Esophagus mucosa (tissue), 1 donor: Measurements from ENCODE around the gene POLR2J. TPM values are rescaled to one million over a fixed set of nuclear protein-coding genes. Genes with fewer than 3 reads are reported as not detected.
A peak's percentile ranks its signal among the peaks of the same experiment; 100 is the strongest.
"Not testable (repeated sequence)": the region's sequence is repeated elsewhere in the genome, so short reads cannot be mapped to it uniquely, and the experiment has no call there.

ENCODE experiments used
- ATAC-seq: fragments of 200-7000 bp; cut with Tn5 transposase; one replicate; pipeline ENCODE4 v1.9.1; 2020
- total RNA-seq: library from RNA; stranded (reverse); gene quantifications from one replicate; pipeline ENCODE4 v1.2.4, GENCODE V29; 2023
- donor health status: DM: yes; HTN: yes; CAD: no.

Gene POLR2J
- total RNA-seq, 1 donor from 2014 or later: 38.5 TPM

GRCh38 chr7:102494473-102495149, 15.9 kb upstream of the POLR2J start:
- ATAC-seq: peak; percentile 62

GRCh38 chr7:102494026-102494425, 15.3 kb upstream of the POLR2J start:
- not testable (repeated sequence) for ATAC-seq

- ATAC-seq: peak; percentile 59
These were observed 14.7 kb upstream of the POLR2J start for GRCh38 chr7:102493220-102493935.

GRCh38 chr7:102490529-102491075, 11.9 kb upstream of the POLR2J start:
- peak; percentile 82 for ATAC-seq

- ATAC-seq: peak; percentile 66
These were observed 5.6 kb upstream of the POLR2J start for GRCh38 chr7:102484317-102484716.

- ATAC-seq: not testable (repeated sequence)
These were observed 3.2 kb upstream of the POLR2J start for GRCh38 chr7:102481962-102482361.

DNA sequence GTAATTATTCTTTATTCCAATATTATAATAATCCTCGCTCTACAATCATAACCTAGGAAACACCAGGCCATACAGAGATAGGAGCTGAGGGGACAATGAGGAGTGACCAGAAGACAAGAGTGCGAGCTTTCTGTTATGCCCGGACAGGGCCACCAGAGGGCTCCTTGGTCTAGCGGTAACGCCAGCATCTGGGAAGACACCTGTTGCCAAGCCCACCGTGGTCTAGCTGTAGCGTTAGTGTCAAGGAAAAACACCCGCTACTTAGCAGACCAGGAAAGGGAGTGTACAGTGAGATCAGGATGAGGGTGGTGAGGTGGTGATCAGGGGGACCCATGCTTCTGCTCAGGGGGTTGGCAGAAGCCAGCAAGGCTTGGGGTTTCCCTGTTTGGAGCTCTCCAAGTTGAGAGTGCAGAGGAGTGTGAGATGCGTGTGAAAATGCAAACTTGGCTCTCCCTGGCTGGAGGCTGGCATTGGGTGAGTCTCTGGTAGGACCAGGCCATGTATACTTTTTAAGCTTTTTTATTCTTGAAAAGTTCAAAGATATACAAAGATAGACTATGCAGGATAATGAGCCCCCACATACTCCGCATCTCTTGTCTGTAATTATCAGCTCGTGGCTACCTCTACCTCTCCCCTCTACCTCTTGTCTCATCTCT, 1.4 kb upstream of the POLR2J start:
- ATAC-seq: not testable (repeated sequence)

DNA sequence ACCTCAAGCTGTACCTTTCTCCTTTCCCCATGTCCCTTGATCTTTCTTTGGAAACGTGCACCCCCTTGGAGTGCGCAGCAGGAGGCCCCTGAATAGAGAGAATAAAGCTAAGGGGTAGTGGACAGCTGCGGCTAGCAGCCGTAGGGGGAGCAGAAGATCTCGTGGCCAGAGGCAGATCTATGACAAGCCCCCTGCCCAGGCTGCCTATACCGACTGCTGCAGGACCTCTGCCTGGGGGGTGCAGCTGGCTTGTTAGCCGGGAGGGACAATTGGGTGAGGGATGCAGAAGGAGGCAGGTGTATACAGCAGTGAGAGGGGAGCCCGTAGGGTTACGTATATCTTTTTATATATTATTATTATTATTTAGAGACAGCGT, 475 bp upstream of the POLR2J start:
- ATAC-seq: not testable (repeated sequence)

- not testable (repeated sequence) for ATAC-seq
These were observed 3.8 kb downstream of the POLR2J start for GRCh38 chr7:102474736-102475435.

GRCh38 chr7:102474116-102474515, 4.6 kb downstream of the POLR2J start:
- ATAC-seq: not testable (repeated sequence)

DNA sequence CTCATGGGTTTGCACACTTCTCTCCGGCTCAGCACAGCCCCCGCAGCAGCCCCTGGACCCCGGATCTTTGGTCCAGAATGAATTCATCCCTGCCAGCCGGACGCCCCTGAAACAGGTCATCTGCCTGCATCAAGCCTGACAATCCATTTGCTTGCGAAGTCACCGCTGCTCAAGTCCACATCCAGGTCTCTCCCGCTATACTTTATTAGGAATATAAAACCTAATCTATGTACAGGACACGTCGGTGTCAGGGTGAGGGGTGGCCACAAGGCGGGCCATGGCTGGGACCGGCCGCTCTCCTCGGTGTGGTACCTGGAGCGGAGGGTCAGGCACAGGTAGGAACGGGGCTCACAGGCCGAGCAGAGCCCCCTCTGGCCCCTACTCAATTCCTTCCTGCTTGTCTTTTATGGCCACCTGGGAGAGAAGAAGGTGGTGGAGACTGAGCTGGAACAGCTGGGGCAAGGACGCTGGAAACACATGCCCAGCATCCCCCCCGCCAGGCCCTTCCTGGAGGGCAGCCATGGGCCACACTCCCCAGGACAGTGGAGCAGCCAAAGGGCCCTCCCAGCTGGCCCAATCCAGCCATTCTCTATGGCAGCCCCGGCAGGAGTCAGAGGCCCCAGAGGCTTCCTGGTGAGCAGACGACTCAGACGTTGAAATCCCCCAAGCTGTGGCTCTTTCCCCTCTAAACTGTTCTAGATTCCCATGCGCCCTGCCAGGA, 5.3 kb downstream of the POLR2J start:
- no peak for ATAC-seq

- ATAC-seq: no peak
These were observed 6.3 kb downstream of the POLR2J start for GRCh38 chr7:102472126-102473041.

DNA sequence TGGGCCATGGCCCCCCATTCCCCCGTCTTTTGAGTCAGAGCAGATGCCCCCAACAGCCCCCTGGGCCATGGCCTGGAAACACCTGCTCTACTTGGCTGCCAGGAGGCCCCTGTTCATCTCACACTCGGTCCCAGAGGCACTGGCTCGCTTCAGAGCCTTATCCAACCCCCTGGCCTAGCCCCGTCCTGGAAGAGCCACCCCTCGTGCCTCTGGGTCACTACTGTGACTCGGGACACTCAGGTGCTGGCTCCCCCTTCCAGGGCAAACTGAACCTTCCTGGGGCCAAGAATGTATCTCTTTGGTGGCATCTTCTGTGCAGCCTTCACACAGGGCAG, 7.0 kb downstream of the POLR2J start:
- ATAC-seq: no peak

DNA sequence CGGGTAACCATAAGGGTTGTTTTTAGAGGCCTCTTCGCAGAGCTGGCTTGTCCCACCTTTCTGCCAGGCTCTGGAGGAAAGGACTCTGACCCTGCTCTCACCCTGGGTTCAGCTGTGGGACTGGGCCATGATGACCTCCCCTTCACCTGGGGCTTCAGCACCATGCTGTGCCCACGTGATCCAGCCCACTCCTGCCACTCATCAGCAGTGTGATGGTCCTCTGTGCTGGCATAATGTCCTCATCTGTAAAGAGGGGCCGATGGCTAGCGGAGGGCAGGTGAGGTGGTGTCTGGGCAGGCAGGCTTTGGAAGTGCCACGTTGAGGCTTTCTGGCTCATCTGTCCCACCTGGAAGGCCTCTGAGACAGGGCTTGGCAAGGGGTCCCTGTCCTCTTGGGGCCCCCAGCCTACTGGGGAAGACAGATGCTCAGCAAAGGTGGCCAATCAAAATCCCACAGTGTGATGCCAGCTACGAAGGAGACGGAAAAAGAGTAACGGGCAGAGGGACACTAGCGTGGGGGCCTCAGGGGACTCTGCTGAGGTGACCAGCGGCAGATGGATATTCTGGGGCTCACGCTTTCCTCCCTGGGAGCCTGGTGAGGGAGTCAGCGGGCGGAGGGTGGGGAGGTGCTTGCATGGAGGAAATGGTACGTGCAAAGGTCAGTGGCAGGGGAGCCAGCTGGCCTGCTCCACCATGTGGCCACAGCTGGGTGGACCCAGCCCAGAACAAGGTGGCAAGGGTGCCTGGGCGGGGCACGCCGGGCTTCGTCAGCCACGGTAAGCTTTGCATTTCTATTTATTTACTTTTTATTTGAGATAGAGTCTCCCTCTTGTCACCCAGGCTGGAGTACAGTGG, 8.5 kb downstream of the POLR2J start:
- ATAC-seq: no peak

GRCh38 chr7:102469351-102469971, 9.3 kb downstream of the POLR2J start:
- no peak for ATAC-seq

DNA sequence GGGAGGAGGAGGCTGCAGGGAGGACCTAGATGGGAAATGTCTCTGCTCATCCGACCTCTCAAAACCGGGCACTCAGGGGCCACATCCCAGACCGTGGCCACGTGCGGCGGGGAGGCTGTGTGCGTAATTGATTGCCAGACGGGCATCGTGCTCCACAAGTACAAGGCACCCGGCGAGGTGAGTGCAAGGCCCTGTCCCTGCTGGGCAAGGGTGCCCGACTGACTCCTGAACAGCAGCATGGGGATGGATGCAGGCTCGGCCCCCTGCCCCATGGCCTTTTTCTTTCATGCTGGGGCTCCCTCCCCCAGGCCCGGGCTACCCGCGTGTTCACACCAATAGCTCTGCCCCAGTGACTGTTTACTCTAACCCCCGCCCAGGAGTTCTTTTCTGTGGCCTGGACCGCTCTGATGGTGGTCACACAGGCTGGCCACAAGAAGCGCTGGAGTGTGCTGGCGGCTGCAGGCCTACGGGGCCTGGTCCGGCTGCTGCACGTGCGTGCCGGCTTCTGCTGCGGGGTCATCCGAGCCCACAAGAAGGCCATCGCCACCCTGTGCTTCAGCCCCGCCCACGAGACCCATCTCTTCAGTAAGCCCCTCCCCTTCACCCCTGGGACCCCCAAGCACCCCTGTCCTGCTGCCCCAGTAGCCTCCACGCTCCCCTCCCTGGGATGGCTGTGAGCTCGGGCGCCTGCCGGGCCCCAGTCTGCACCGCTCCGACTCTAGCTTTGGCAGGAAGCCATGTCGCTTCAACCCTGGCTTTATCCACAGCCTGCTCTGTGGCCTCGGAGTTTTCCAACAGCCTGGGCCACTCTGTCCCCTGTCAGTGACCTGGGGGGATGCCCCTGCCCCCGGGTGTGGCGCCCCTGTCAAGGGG, 10.0 kb downstream of the POLR2J start:
- ATAC-seq: no peak

- no peak for ATAC-seq
These were observed 10.9 kb downstream of the POLR2J start for GRCh38 chr7:102467581-102468477.
